ENCODE measurements around the gene FOXR1.

GRCh38 chr11:119011476-119012053, 40.0 kb downstream of the FOXR1 start:
- TF ChIP-seq POLR2A (IDR thresholded peaks at IDR 0.05; ENCODE audit: extremely low read depth, insufficient read length): no peak
- TF ChIP-seq, protein P1, sequence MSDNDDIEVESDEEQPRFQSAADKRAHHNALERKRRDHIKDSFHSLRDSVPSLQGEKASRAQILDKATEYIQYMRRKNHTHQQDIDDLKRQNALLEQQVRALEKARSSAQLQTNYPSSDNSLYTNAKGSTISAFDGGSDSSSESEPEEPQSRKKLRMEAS (IDR thresholded peaks at IDR 0.05; ENCODE audit: low read depth, low read length): no peak
